Activated naive CD8-positive, alpha-beta T cell treated with anti-CD3 and anti-CD28 coated beads, Interleukin-2, amount 50 U/mL, for 24 hours (primary cell): ENCODE measurements around the gene IL11.
A peak's percentile ranks its signal among the peaks of the same experiment; 100 is the strongest.

Source experiments
- ATAC-seq: fragments of 150-1000 bp; cut with Tn5 transposase; one replicate; pipeline ENCODE4 v1.10.0; 2021
- DNase-seq: peaks from one replicate; pipeline ENCODE4 v3.0.0; 2021
- H3K27ac Mint-ChIP-seq: one replicate; pipeline ENCODE4 v1.8.0; 2021; ENCODE audit warnings: mild to moderate bottlenecking, mixed read lengths
- H3K27me3 Mint-ChIP-seq: one replicate; pipeline ENCODE4 v1.8.0; 2021; ENCODE audit warnings: mixed read lengths
- H3K36me3 Mint-ChIP-seq: one replicate; pipeline ENCODE4 v1.8.0; 2021; ENCODE audit warnings: low read depth, mixed read lengths
- H3K4me1 Mint-ChIP-seq: one replicate; pipeline ENCODE4 v1.8.0; 2021; ENCODE audit warnings: mixed read lengths
- H3K4me3 Mint-ChIP-seq: one replicate; pipeline ENCODE4 v1.8.0; 2021; ENCODE audit warnings: mild to moderate bottlenecking, moderate library complexity, mixed read lengths
- H3K9me3 Mint-ChIP-seq: one replicate; pipeline ENCODE4 v1.8.0; 2021; ENCODE audit warnings: mixed read lengths

IL11 gene

DNA sequence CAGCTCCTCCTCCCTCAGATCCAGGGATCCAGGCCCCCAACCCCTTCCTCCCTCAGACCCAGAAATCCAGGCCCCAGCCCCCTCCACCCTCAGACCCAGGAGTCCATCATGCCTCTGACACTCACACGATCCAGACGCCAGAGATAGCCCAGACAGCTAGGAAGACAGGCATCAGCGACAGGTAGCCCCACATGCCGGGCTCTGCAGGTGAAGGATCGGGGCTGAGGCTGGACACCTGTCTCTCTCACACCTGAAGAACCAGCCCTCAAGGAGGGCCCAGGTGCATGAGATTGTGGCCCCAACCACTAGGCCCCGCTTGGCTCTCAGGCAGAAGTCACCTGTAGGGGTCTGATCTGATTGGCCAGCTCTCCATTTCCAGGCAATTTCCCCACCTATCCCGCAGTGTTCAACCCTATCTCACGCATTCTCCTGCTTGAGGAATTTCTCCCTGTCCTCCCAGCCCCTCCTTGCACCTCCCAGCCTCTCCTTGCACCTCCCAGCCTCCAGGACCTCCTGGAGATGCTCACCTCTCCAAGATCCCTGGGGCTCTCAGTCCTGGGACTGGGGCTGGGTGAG is 49.3 kb downstream of the IL11 start:
- Mint-ChIP-seq H3K9me3 (no peaks in the 10 kb centered on the region), H3K4me1 (no peaks in the 10 kb centered on the region), H3K27me3 (peaks cover 10% of the 10 kb centered on the region), H3K4me3 (no peak overlapping the region), H3K27ac (no peak overlapping the region), H3K36me3 (no peaks in the 10 kb centered on the region)
- DNase-seq: no peak
- no peak for ATAC-seq

GRCh38 chr19:55319785-55320184 is 50.5 kb downstream of the IL11 start:
- Mint-ChIP-seq H3K4me1 (no peaks in the 10 kb centered on the region), H3K4me3 (no peak overlapping the region), H3K27ac (no peak overlapping the region), H3K9me3 (no peaks in the 10 kb centered on the region), H3K36me3 (no peaks in the 10 kb centered on the region), H3K27me3 (peaks cover 10% of the 10 kb centered on the region)
- DNase-seq (no peak), ATAC-seq (no peak)

- no peaks in the 10 kb centered on the region for H3K4me1 Mint-ChIP-seq
These were observed 53.6 kb downstream of the IL11 start for GRCh38 chr19:55316646-55317045.

DNA sequence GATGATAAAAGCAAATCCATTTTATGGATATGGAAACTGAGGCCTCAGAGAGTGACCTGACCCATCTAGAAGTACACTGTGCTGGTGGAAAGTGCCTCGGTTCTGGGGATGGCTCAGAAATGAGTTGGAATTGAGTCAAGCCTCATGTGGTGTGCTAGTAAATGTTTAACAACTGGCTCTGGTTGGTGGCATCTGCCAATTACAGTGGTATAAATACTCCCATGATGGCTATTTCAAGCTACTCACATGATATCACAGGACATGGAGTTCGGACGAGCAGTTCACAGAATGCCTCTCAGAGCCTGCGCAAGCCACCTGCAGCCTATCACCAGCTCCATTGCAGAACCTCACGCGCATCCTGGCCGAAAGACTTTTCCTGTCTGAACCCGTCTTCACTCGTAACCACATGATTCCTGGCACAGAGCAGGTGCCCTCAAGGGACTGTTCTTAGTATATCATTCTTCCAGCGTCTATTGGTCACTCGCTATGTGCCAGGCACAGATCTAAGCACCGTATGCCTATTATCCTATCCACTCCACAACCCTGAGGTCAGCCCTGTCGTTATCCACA is 54.2 kb downstream of the IL11 start:
- ATAC-seq: no peak
- Mint-ChIP-seq H3K4me1 (no peaks in the 10 kb centered on the region), H3K4me3 (no peak overlapping the region), H3K27me3 (no peaks in the 10 kb centered on the region), H3K27ac (no peak overlapping the region), H3K36me3 (no peaks in the 10 kb centered on the region), H3K9me3 (no peaks in the 10 kb centered on the region)
- no peak for DNase-seq

More at GRCh38 chr19:55316646-55317045, 53.6 kb downstream of the IL11 start:
- Mint-ChIP-seq H3K4me3 (no peak overlapping the region), H3K36me3 (no peaks in the 10 kb centered on the region), H3K27ac (no peak overlapping the region), H3K27me3 (peaks cover 2% of the 10 kb centered on the region), H3K9me3 (no peaks in the 10 kb centered on the region)
- no peak for DNase-seq
- ATAC-seq: no peak

DNA sequence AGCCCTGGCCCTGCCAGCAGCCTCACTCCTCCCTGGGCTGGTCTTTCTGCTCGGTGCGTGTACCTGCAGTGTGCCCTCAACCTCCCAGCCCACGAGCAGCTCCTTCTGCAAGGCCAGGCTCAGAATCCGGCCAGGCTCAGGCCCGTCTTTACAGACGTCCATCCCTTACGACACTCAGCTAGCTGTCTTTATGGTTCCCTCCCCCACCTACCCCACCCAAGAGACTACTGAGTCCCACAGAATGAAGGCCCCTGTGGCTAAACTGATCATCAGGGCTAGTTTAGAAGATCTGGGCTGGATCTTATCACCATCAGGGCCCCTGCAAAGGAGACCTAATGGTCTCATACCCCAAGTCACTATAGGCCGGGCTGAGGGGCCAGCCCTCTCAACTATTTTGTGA is 55.9 kb downstream of the IL11 start:
- no peaks in the 10 kb centered on the region for H3K36me3 Mint-ChIP-seq
- H3K4me1 Mint-ChIP-seq: no peaks in the 10 kb centered on the region
- no peaks in the 10 kb centered on the region for H3K27me3 Mint-ChIP-seq
- no peak overlapping the region for H3K4me3 Mint-ChIP-seq
- no peaks in the 10 kb centered on the region for H3K9me3 Mint-ChIP-seq
- DNase-seq: no peak
- peak; percentile 25 for ATAC-seq
- H3K27ac Mint-ChIP-seq: no peak overlapping the region
